ENCODE data around the gene MYCT1.
"Not testable (repeated sequence)": the region's sequence is repeated elsewhere in the genome, so short reads cannot be mapped to it uniquely, and the experiment has no call there.

MYCT1 gene
- total RNA-seq: 0 reads per million in 2 donors

- DNase-seq: no peak
These were observed at the start of gene MYCT1 for GRCh38 chr6:152697634-152698033. Gene MYCT1, plus strand, starts transcription at chr6:152697897. Its CDS starts 6 bp downstream, at chr6:152697903.

DNA sequence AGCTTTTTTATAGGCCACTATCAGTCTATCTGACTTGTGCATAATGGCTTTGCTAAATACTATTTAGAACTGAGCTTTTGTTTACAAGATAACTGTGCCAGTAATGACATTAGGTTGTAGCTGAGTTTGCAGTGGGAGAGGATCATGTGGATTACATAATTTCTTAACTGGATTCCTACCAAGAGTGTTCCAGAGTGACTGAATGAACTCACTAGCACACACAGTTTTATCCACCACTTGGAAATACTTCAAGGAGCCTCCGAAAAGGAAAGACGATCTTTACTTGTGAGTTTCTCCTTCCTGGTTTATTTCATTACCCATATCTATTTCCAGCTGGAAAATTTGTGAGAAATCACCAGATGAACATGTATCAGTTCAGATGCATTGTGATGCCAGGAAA lies 49.6 kb upstream of the MYCT1 start:
- DNase-seq: no peak

GRCh38 chr6:152651986-152652385 lies 45.7 kb upstream of the MYCT1 start:
- no peak for DNase-seq

DNA sequence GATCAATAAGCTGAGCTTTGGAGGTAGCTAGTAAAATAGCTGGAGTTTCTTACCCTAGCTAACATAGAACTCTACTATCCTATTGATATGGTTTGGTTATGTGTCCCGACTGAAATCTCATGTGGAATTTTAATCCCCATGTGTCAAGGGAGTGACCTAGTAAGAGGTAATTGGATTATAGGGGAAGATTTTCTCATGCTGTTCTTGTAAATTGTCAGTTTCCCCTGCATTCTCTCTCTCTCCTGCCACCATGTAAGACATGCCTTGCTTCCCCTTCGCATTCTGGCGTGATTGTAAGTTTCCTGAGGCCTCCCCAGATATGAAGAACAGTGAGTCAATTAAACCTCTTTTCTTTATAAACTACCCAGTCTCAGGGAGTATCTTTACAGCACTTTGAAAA lies 35.9 kb upstream of the MYCT1 start:
- DNase-seq: no peak

DNA sequence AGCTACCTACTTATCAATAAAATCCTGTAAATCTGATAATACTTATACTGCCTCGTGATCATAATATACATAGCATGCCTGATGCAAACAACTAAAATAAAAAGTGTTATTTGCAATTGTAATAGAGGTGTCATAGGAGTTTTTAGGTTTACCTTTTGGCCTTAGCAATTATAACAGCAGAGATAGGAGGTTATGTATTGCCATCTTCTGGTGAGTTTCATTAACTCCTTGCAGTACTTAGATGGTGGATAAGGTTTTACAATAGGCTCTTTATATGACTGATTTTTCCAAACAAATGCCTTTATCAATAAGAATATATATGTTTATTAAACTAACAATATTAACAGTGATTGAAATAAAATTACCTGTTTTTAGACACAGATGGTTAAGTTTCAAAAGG lies 27.8 kb upstream of the MYCT1 start:
- no peak for DNase-seq

- DNase-seq: no peak
These were observed 26.5 kb upstream of the MYCT1 start for GRCh38 chr6:152671171-152671570.

DNA sequence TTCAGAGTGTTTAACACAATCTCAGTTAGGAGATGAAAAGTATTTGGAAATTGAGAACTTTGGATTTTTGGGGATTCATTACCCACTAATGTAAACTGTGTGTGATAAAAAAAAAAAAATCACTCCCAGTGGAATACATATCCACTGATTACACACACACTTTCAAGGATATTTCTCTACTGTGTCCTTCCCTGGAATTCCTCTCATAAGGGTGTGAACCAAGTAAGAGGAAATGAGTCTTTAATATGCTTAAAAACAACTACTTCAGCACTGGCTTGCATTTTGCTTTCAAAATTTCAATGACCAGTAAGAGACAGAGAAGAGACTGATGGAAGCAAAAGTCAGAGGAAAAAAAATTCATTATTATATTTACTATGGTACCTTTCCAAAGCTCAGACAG lies 24.5 kb upstream of the MYCT1 start:
- no peak for DNase-seq

DNA sequence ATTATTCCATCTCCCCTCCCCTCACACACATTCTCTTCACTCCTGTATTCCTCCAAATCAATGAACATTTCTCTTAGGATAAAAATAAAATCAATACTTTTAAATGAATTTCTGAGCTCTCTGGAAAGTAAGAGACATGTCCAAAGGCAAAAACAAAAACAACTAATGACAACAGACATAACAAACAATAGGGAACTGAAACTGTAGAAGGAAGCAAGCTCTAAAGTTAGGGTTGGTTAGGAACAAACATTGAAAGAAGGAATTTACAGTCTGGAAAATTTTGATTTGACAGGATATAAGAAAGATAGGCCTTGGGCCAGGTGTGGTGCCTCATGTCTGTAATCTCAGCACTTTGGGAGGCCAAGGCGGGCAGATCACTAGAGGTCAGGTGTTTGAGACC lies 17.5 kb upstream of the MYCT1 start:
- DNase-seq: no peak

GRCh38 chr6:152680879-152681517 lies 16.7 kb upstream of the MYCT1 start:
- no peak for DNase-seq

DNA sequence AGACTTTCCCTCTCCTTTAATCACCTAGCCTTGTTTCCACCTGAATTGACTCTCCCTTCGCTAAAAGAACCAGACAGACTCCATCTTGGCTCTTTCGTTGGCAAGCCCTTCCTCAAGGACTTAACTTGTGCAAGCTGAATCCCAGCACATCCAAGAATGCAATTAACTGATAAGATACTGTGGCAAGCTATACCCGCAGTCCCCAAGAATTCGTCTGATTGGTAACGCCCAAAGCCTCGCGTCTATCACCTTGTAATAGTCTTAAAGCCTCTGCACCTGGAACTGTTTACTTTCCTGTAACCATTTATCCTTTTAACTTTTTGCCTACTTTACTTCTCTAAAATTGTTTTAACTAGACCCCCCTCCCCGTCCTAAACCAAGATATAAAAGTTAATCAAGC lies 15.6 kb upstream of the MYCT1 start:
- DNase-seq: no peak

GRCh38 chr6:152682935-152683334 lies 14.8 kb upstream of the MYCT1 start:
- not testable (repeated sequence) for DNase-seq

- no peak for DNase-seq
These were observed 11.9 kb upstream of the MYCT1 start for GRCh38 chr6:152685819-152686218.

- no peak for DNase-seq
These were observed 2.2 kb upstream of the MYCT1 start for GRCh38 chr6:152695372-152696045.

- DNase-seq: no peak
These were observed 1.2 kb upstream of the MYCT1 start for GRCh38 chr6:152696522-152696921.

GRCh38 chr6:152698692-152699091 lies 995 bp downstream of the MYCT1 start:
- no peak for DNase-seq

- DNase-seq: no peak
These were observed 2.7 kb downstream of the MYCT1 start for GRCh38 chr6:152700427-152700826.

GRCh38 chr6:152701081-152701862 lies 3.6 kb downstream of the MYCT1 start:
- no peak for DNase-seq

DNA sequence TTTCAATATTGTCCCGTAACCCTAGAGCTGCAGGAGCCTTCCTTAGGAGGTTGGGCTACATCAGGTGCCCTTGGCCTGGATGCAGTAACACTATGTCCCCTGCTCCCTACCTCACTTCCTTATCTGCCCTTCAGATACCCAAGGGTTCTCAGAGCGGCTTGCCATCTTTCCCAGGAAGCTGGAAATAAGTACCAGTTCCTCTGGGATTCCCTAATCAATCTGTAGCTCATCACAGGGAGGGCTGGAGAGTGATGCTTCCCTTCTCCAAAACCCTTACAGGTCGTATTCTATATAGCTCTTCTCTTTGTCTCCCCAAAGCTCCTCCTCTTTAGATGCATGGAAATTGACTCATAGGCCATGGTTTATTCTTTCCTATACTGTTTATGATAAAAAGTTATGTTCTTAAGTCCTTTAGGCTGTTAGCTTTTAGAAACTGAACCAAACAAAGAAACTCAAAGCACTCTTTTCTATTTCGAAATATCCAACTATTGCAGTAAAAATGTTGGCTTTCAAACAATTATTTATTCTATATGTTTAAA lies 4.2 kb downstream of the MYCT1 start:
- DNase-seq: no peak

DNA sequence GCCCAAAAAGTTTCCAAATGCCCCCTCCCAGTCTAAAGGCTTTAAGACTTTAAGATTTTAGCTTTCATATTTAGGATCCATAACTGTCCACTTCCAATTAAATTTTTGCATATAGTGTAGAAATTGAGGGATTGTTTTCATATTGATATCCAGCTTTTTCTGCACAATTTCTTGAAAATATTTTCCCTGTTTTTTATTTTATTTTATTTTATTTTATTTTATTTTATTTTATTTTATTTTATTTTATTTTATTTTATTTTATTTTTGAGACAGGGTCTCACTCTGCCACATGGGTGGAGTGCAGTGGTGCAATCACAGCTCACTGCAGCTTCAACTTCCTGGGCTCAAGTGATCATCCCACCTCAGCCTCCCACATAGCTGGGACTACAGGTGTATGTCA lies 6.1 kb downstream of the MYCT1 start:
- not testable (repeated sequence) for DNase-seq

- no peak for DNase-seq
These were observed 7.6 kb downstream of the MYCT1 start for GRCh38 chr6:152705327-152705726.

GRCh38 chr6:152716322-152716721 lies 18.6 kb downstream of the MYCT1 start:
- DNase-seq: no peak

GRCh38 chr6:152720974-152721373 lies 23.3 kb downstream of the MYCT1 start:
- no peak for DNase-seq

GRCh38 chr6:152721956-152722355 lies 24.3 kb downstream of the MYCT1 start:
- no peak for DNase-seq

DNA sequence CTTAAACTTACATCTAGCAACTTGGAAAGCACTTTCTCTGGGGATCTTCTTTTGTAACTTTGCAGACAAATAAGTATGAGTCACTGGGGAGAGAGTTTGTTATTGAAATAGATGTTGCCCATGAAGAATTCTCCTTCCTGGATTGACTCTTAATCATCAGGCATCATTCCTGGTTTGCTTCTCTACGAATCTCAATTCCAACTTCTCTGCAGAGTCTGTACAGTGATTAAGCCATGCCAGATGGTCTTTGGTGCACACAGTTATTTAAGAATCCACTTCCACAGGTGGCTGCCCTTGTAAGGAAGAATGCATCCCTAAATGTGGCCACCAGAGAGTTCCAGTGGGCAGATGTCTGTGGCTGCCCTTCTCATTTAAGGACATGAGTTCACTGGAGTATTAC lies 25.7 kb downstream of the MYCT1 start:
- no peak for DNase-seq

All from T-helper 9 cell (primary cell).